ENCODE measurements around the gene BCAT1. TPM values are rescaled to one million over a fixed set of nuclear protein-coding genes. Genes with fewer than 3 reads are reported as not detected.

The BCAT1 gene
- total and polyA plus RNA-seq, 2 of the 8 experiments (the other 6 are each of a cell fraction or from before 2014, with no cell fraction given) = 19.7 to 263 TPM

DNA sequence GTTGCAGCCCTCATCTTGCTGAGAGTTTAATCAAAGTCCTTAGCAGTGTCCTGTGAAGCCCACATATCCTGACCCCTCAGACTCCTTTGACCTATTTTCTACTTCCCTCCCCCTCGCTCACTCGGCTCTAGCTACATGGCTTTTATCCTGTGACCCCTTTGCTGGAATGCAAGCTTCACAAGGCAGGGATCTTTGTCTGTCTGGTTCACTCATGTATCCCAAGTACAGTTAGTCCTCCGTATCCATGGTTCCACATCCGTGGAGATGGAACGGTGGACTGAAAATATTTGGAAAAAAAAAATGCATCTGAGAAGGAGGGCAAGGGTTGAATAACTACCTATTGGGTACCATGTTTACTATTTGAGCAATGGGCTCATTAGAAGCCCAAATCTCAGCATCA is 173.8 kb downstream of the BCAT1 start:
- Histone ChIP-seq H4K5ac (ENCODE audit: insufficient read length, low read depth, low read length) (no peak overlapping the region), H3K79me2 (ENCODE audit: control insufficient read depth in 1 of 2, insufficient read depth in 2 of 2, low read length in 2 of 2) (no peaks in the 10 kb centered on the region), H3K36me3 (ENCODE audit: control insufficient read depth in 2 of 4, insufficient read depth in 4 of 4, low read length in 3 of 4) (no peaks in the 10 kb centered on the region), H3K56ac (replicated peaks; ENCODE audit: insufficient read length, low read depth, low read length) (no peak overlapping the region), H2BK120ac (replicated peaks; ENCODE audit: low read depth, low read length) (no peak overlapping the region), H3K23ac (ENCODE audit: insufficient read length) (no peak overlapping the region), H3K18ac (ENCODE audit: extremely low read depth, low read length) (no peak overlapping the region), H2BK5ac (ENCODE audit: low read depth, low read length) (no peak overlapping the region), H3K4me2 (ENCODE audit: insufficient read depth in 1 of 2, low read depth in 2 of 2, low read length in 2 of 2) (no peak overlapping the region), H3K4me3 (ENCODE audit: extremely low read depth in 1 of 4, insufficient read depth in 2 of 4, low read depth in 3 of 4, low read length in 4 of 4) (no peak overlapping the region), H4K20me1 (replicated peaks in 1 of 2; ENCODE audit: control insufficient read depth in 1 of 2, insufficient read depth in 2 of 2, low read length in 2 of 2) (no peaks in the 10 kb centered on the region), H3K23me2 (ENCODE audit: low read depth, low read length) (no peaks in the 10 kb centered on the region), H2BK20ac (ENCODE audit: low read length) (no peak overlapping the region), H2AFZ (ENCODE audit: low read length) (no peak overlapping the region), H4K8ac (ENCODE audit: extremely low read depth, insufficient read depth, low read length) (no peak overlapping the region), H3K9me3 (ENCODE audit: insufficient read depth in 2 of 2, low read depth in 1 of 2, low read length in 1 of 2) (no peaks in the 10 kb centered on the region), H3K27me3 (replicated peaks in 1 of 4; ENCODE audit: control insufficient read depth in 3 of 4, extremely low read depth in 1 of 4, insufficient read depth in 3 of 4, low read length in 3 of 4) (no peaks in the 10 kb centered on the region), H3K27ac (ENCODE audit: low read depth, low read length) (no peak overlapping the region), H3K14ac (ENCODE audit: insufficient read length) (no peak overlapping the region), H3K4me1 (replicated peaks in 1 of 4; ENCODE audit: control insufficient read depth in 3 of 4, insufficient read depth in 4 of 4, low read length in 3 of 4) (no peaks in the 10 kb centered on the region), H4K91ac (replicated peaks; ENCODE audit: insufficient read length, low read length) (no peak overlapping the region), H3K4ac (replicated peaks; ENCODE audit: insufficient read length, low read depth, low read length) (no peak overlapping the region), H2BK12ac (ENCODE audit: low read depth, low read length) (no peak overlapping the region), H3K79me1 (ENCODE audit: low read depth, low read length) (no peaks in the 10 kb centered on the region), H2AK5ac (ENCODE audit: low read depth, low read length) (no peak overlapping the region), H2BK15ac (ENCODE audit: low read length) (no peak overlapping the region), H3K9ac (replicated peaks in 1 of 4; ENCODE audit: extremely low read depth in 1 of 4, low read depth in 3 of 4, low read length in 3 of 4) (no peak overlapping the region)
- 90% methylated on average over 5 of the region's 5 CpGs; no CpG with 5 or more reads in 1 of the 2 experiments for WGBS, 2 experiments (ENCODE audit: extremely low coverage in 1 of 2, insufficient coverage in 1 of 2, insufficient read length in 1 of 2, insufficient replicate concordance in 2 of 2, low coverage in 1 of 2, low lambda C conversion rate in 2 of 2, missing lambda C conversion rate in 1 of 2)
- POLR2A ChIA-PET (ENCODE audit: partially characterized antibody) = no interaction called here
- FAIRE-seq = no peak
- DNase-seq (ENCODE audit: low read depth in 1 of 2, low spot score in 2 of 2) = no peak
- CTCF ChIA-PET (ENCODE audit: partially characterized antibody) = interaction anchor here (0.6 kb wide), 1 partner anchor 29 kb away, joined by 3 read pairs; no protein-coding TSS in a partner anchor
- TF ChIP-seq, protein P1, sequence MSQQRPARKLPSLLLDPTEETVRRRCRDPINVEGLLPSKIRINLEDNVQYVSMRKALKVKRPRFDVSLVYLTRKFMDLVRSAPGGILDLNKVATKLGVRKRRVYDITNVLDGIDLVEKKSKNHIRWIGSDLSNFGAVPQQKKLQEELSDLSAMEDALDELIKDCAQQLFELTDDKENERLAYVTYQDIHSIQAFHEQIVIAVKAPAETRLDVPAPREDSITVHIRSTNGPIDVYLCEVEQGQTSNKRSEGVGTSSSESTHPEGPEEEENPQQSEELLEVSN (IDR thresholded peaks at IDR 0.05) = no peak
- TF ChIP-seq CBX8 (IDR thresholded peaks at IDR 0.05; ENCODE audit: borderline replicate concordance, low read depth, low read length) = no peak
- TF ChIP-seq POLR2AphosphoS5 (IDR thresholded peaks at IDR 0.05; ENCODE audit: low read depth, low read length) = no peak

All from H1 (cell line).